HUES64 (cell line): ENCODE results near the gene TBCC. TPM values are rescaled to one million over a fixed set of nuclear protein-coding genes. Genes with fewer than 3 reads are reported as not detected.
A peak's percentile ranks its signal among the peaks of the same experiment; 100 is the strongest.

Source experiments
- H3K27ac ChIP-seq: 2 replicates; pipeline ENCODE4 v1.7.0; 2013; ENCODE audit warnings: low read depth, low read length, inconsistent platforms
- H3K27me3 ChIP-seq: 2 replicates; pipeline ENCODE4 v1.6.1; 2013; ENCODE audit warnings: mild to moderate bottlenecking, low read length; ENCODE audit not compliant: insufficient read depth
- H3K36me3 ChIP-seq: 2 replicates; pipeline ENCODE4 v1.6.1; 2013; ENCODE audit warnings: mild to moderate bottlenecking, low read length; ENCODE audit not compliant: insufficient read depth
- H3K4me1 ChIP-seq: 2 replicates; pipeline ENCODE4 v1.6.1; 2013; ENCODE audit warnings: mild to moderate bottlenecking, low read length, moderate library complexity; ENCODE audit not compliant: insufficient read depth
- H3K4me3 ChIP-seq: 2 replicates; pipeline ENCODE4 v1.5.1; 2013; ENCODE audit warnings: mild to moderate bottlenecking, low read length, moderate library complexity
- H3K9ac ChIP-seq: 2 replicates; pipeline ENCODE4 v1.6.1; 2013; ENCODE audit warnings: mild to moderate bottlenecking, low read depth, low read length
- H3K9me3 ChIP-seq: 2 replicates; pipeline ENCODE4 v1.6.1; 2013; ENCODE audit warnings: low read depth, low read length; ENCODE audit not compliant: insufficient read depth
- WGBS: fragments of 150-250, 120-280 bp; methylation state at CpG from one replicate; pipeline ENCODE4 v1.1.7; 2013; ENCODE audit warnings: missing lambda C conversion rate; 5-methylcytosine and 5-hydroxymethylcytosine counted together
- polyA plus RNA-seq, 2 experiments: library from polyadenylated mRNA; stranded (reverse); fragments of 50-300 nt; gene quantifications; one replicate each; pipeline ENCODE4 v1.2.3, GENCODE V29; 2013

Gene TBCC, protein sequence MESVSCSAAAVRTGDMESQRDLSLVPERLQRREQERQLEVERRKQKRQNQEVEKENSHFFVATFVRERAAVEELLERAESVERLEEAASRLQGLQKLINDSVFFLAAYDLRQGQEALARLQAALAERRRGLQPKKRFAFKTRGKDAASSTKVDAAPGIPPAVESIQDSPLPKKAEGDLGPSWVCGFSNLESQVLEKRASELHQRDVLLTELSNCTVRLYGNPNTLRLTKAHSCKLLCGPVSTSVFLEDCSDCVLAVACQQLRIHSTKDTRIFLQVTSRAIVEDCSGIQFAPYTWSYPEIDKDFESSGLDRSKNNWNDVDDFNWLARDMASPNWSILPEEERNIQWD
- polyA plus RNA-seq (2013, experiment 1 of 2), result 26.3 TPM
- 25.5 TPM for polyA plus RNA-seq (2013, experiment 2 of 2)

DNA sequence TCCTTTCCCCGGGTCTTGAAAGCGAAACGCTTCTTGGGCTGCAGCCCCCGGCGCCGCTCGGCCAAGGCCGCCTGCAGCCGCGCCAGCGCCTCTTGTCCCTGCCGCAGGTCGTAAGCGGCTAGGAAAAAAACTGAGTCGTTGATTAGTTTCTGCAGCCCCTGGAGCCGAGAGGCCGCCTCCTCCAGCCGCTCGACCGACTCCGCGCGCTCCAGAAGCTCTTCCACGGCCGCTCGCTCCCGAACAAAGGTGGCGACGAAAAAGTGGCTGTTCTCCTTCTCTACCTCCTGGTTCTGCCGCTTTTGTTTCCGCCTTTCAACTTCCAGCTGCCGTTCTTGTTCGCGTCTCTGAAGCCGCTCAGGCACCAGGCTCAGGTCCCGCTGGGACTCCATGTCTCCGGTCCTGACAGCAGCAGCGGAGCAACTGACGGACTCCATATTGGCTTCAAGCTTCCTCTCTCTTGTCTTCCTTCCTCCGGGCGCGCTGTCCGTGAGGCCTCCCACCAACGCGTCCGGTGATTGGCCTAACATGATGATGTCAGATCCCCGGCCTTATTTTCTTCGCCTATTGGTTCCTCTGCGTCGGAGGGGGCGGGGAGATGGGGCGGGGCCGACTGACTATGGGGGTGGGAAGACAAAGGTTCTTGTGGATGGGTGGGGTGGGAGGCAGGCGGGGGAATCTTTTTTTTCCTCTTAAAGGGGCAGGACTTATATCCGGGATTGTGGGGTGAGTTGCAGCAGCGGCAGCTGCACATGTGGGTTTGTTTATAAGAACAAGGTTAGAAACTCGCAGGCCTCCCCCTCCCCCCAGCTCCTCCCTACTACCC lies at the start of gene TBCC:
Gene TBCC, minus strand, starts transcription at position 464 of the 823 bp plus-strand sequence. Its CDS starts 30 bp downstream, at position 434.
- Histone ChIP-seq H3K4me3 (peak within 1 kb of the TSS; percentile 87), H3K36me3 (no peaks in the 10 kb centered on the region), H3K27me3 (no peaks in the 10 kb centered on the region), H3K9ac (peak within 1 kb of the TSS; percentile 94), H3K4me1 (peaks cover 7% of the 10 kb centered on the region), H3K27ac (peak within 1 kb of the TSS; percentile 99), H3K9me3 (no peaks in the 10 kb centered on the region)
- WGBS, result under 1% methylated on average over 55 of the region's 57 CpGs

DNA sequence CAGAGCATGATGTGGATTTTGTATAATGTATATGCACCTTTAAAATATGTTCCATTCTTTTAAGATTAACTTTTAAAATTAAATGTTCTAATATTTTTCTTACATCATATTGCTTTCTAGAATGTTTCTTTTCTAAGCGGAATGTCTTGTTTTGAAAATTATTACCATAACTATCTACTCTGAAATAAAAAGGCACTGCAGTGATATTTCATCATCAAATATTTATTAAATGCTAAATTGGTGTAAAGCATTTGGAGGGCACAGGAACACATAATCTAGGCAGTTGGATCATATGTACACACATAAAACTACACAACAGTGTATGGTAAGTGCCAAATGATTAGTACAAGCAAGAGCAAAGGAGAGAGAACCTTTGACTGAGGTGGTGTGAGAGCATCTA lies 49.7 kb upstream of the TBCC start:
- H3K9ac ChIP-seq, result no peak overlapping the region
- H3K27me3 ChIP-seq, result no peaks in the 10 kb centered on the region
- H3K36me3 ChIP-seq, result no peaks in the 10 kb centered on the region
- peaks cover 1% of the 10 kb centered on the region for H3K4me1 ChIP-seq
- no peak overlapping the region for H3K27ac ChIP-seq
- WGBS, result no CpG with 5 or more reads among the region's 1 CpG
- no peak overlapping the region for H3K4me3 ChIP-seq
- no peaks in the 10 kb centered on the region for H3K9me3 ChIP-seq

DNA sequence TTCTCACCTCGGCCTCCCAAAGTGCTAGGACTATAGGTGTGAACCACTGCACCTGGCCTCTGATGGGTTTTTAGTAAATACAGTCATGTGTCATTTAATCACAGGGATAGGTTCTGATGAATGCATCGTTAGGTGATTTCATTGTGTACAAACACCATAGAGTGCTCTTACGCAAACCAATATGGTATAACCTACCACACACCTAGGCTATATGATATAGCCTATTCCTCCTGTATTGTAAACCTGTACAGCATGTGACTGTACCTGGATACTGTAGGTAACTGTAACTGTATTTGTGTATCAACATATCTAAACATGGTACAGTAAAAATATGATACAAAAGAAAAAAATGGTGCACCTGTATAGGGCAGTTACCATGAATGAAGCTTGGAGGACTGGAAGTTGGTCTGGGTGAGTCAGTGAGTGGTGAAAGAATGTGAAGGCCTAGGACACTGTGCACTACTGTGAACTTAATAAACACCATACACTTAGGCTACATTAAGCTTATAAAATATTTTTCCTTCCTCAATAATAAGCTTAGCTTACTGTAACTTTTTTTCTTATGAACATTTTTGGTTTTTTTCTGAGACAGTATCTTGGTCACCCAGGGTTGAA lies 45.9 kb upstream of the TBCC start:
- Histone ChIP-seq H3K36me3 (no peaks in the 10 kb centered on the region), H3K9me3 (no peaks in the 10 kb centered on the region), H3K27me3 (no peaks in the 10 kb centered on the region), H3K27ac (no peak overlapping the region), H3K4me1 (peaks cover 27% of the 10 kb centered on the region), H3K9ac (no peak overlapping the region), H3K4me3 (no peak overlapping the region)
- WGBS, result 97% methylated on average over 3 of the region's 3 CpGs

DNA sequence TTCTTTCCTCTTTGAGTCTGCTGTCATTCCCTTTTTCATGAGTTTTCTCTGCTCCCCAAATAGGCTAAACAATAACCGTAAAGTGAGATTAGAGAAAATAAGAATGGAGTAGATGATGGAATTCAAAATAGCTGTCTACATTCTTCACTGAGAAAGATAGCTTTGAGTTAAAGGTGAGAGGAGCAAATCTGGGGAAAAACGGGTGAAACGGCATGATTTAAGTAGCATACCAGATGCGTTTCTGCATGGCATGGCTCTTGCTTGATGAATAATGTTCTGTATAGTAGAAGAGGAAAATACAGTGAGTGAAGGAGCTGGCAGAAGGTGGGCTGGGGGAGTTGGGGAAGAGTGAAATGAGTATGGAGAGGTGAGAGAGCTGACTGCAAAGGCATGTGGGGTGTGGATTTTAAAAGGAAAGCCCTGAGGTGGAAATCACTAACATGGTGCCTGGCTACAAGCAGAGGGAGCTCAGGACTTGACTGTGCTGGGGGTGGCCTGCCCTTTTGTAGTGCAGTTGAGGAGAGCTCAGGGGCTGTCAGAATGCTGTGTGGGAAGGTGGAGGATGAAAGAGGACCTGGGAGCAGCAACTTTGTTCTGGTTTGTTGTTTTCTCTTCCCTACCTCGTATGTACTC lies 44.8 kb upstream of the TBCC start:
- Histone ChIP-seq H3K36me3 (no peaks in the 10 kb centered on the region), H3K4me3 (no peak overlapping the region), H3K27ac (no peak overlapping the region), H3K27me3 (no peaks in the 10 kb centered on the region), H3K4me1 (peaks cover 37% of the 10 kb centered on the region), H3K9ac (no peak overlapping the region), H3K9me3 (no peaks in the 10 kb centered on the region)
- WGBS, result 64% methylated on average over 5 of the region's 5 CpGs

DNA sequence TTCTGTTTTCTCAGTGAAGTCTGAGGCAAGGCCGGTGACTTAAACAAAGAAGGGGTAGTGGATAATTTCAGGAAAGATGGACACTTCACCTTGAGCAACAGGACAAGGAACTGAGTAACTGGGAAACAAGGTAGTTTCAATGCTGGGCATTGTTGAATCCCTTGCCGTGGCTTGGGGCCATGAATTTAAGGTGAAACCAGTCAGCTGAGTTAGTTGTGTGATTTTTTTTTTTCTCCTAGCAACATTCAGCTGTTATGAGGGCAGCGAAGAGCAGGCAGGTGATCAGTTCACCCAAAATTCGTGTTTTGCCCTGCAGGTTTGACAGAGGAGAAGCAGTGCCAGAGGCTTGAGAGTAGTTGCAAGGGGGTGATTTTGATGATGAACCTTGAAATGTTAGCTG lies 42.8 kb upstream of the TBCC start:
- WGBS, result 88% methylated on average over 4 of the region's 4 CpGs
- no peaks in the 10 kb centered on the region for H3K36me3 ChIP-seq
- H3K4me1 ChIP-seq, result peaks cover 49% of the 10 kb centered on the region
- peak overlapping the region; percentile 37; the same call in 1 of the 2 replicates for H3K27ac ChIP-seq
- H3K4me3 ChIP-seq, result no peak overlapping the region
- H3K9me3 ChIP-seq, result no peaks in the 10 kb centered on the region
- no peak overlapping the region; the same call in 1 of the 2 replicates for H3K9ac ChIP-seq
- H3K27me3 ChIP-seq, result no peaks in the 10 kb centered on the region

DNA sequence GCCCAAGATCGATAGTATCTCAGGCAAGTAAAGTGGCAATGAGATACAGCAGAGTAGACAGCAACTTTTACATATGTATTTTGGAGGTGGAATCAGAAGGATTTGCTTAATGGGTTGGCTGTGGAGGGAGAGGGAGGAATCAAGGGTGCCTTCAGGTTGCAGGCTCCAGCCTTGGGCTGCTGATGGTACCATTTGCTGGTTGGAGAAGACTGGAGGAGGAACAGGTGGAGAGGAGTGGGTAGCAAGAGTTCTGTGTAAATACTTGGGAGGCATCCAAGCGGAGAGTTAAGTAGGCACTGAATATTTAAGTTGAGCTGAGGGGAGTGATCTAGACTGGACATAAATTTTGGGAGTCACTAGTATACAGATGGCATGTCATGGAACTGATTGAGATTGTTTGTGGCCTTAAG lies 41.2 kb upstream of the TBCC start:
- H3K36me3 ChIP-seq, result no peaks in the 10 kb centered on the region
- H3K27me3 ChIP-seq, result no peaks in the 10 kb centered on the region
- no peak overlapping the region for H3K9ac ChIP-seq
- WGBS, result 95% methylated on average over 2 of the region's 2 CpGs
- no peak overlapping the region for H3K27ac ChIP-seq
- H3K9me3 ChIP-seq, result no peaks in the 10 kb centered on the region
- H3K4me1 ChIP-seq, result peaks cover 49% of the 10 kb centered on the region
- H3K4me3 ChIP-seq, result no peak overlapping the region

DNA sequence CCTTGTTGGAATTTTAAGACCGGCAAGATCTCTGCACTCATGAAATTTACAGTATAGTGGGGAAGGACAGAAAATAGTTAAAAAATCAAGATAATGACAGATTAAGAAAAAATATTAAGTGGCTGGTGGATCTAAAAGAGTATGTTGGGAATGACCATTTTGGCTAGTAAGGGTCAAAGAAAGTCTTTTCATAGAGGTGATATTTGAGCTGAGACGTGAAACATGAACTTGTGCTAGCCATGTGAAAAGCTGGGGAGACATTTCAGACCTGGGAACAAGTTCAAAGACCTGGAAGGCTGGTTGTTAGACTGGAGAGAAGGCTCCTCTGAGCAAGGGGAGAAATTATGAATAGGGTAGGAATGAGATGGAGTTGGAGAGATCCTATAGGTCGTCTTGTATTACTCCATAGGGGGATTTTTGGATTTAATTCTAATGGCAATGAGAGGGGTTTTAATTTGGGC lies 40.7 kb upstream of the TBCC start:
- H3K27me3 ChIP-seq, result no peaks in the 10 kb centered on the region
- H3K9me3 ChIP-seq, result no peaks in the 10 kb centered on the region
- no peak overlapping the region for H3K27ac ChIP-seq
- peaks cover 49% of the 10 kb centered on the region for H3K4me1 ChIP-seq
- 94% methylated on average over 3 of the region's 3 CpGs for WGBS
- no peaks in the 10 kb centered on the region for H3K36me3 ChIP-seq
- no peak overlapping the region for H3K4me3 ChIP-seq
- H3K9ac ChIP-seq, result no peak overlapping the region

DNA sequence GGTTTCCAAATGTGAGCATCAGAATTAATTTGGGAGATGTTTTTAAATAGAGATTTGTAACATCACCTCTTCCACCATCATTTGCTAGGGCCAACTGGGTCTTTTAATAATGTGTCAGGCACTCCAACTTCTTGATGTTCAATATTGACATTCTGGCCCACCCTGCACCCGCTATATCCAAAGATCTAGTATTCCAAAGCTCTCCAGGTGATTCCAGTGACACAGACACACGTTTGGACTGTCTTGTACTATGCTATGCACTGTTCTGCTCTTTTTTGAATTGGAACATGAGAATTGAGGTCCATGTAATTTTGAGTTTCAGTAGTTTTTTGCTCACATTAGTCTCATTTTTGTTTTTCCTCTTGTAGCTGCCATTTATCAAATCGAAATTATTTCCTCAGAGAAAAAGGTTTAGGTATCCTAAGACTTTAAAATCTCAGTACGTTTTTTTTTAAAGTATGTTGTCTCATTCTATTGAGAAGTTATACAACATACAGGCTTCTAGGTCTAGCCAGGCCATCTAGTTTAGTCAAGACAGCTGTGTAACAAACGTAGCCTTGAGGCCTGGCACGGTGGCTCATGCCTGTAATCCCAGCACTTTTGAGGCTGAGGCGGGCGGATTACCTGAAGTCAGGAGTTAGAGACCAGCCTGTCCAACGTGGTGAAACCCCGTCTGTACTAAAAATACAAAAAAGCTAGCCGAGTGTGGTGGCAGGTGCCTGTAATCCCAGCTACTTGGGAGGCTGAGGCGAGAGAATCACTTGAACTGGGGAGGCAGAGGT lies 39.0 kb upstream of the TBCC start:
- peak overlapping the region; percentile 80 for H3K4me3 ChIP-seq
- WGBS, result 86% methylated on average over 10 of the region's 12 CpGs
- peak overlapping the region; percentile 100 for H3K9ac ChIP-seq
- H3K27ac ChIP-seq, result no peak overlapping the region
- no peaks in the 10 kb centered on the region for H3K27me3 ChIP-seq
- H3K4me1 ChIP-seq, result peaks cover 50% of the 10 kb centered on the region
- no peaks in the 10 kb centered on the region for H3K9me3 ChIP-seq
- no peaks in the 10 kb centered on the region for H3K36me3 ChIP-seq

DNA sequence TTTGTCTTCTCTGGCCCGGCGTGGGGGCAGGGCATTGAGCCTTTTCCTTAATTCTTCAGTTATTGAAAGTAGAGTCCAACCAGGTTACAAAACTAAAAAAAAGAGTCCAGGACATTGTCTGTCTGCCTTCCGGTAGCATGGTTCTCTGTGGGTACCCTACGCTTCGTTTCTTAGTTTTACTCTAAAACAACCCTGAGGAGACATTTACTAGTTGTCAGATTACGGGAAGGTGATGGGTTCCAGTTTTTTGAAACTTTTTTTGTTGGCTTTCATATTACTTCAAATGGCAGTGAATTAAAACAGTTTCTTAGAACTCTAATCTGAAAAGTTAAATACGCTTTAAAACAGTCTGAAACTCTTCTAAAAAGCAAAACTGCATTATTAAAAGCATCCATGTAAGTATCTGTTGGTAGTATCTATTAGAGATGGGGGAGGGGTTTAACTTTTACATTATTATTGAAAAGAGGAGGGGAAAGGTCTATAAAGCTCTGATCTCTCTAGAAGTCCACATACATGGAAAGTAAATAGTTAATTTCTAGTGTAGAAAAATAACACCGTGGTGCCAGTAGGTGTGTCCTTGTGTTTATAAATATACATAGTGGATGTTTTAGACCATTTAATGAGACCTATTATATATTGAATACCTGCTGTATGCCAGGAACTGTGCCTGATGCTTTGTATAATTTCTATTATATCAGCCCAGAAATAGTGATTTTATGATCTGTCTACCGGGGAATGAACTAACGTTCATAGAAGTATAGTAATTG lies 38.2 kb upstream of the TBCC start:
- Histone ChIP-seq H3K9me3 (no peaks in the 10 kb centered on the region), H3K27ac (peak overlapping the region; percentile 100), H3K36me3 (no peaks in the 10 kb centered on the region), H3K9ac (peak overlapping the region; percentile 100), H3K27me3 (no peaks in the 10 kb centered on the region), H3K4me3 (peak overlapping the region; percentile 80), H3K4me1 (peaks cover 41% of the 10 kb centered on the region)
- 25% methylated on average over 7 of the region's 10 CpGs for WGBS
